ENCODE data around the gene ENO1. TPM values are rescaled to one million over a fixed set of nuclear protein-coding genes. Genes with fewer than 3 reads are reported as not detected.

Gene ENO1
- 2,833 to 3,042 TPM (median 2,858 TPM) in 5 replicates for total RNA-seq (2022; extraction: Qiagen RNA extraction)

GRCh38 chr1:8878448-8878697 is at the start of gene ENO1:
Gene ENO1, minus strand, starts transcription at chr1:8878686. Its CDS starts 3,778 bp downstream, at chr1:8874908.

GRCh38 chr1:8817412-8818324 is 60.8 kb downstream of the ENO1 start, which contains the start of gene RERE:
Gene RERE, minus strand, starts transcription at chr1:8817640.

Other genes with a start within 250 kb of the ENO1 start
- 18.4 to 22.3 TPM (median 21.6 TPM) in 5 replicates for gene RERE, start 61.0 kb downstream of the ENO1 start, total RNA-seq (2022; extraction: Qiagen RNA extraction)
- not detected in 5 replicates for gene CA6, start 67.2 kb upstream of the ENO1 start, total RNA-seq (2022; extraction: Qiagen RNA extraction)
- gene SLC2A7, start 147.7 kb upstream of the ENO1 start, total RNA-seq (2022; extraction: Qiagen RNA extraction), result not detected in 5 replicates
- gene SLC2A5, start 190.9 kb upstream of the ENO1 start, total RNA-seq (2022; extraction: Qiagen RNA extraction), result 0.04 to 0.25 TPM (median 0.17 TPM) in 5 replicates

Data from A549 treated with CORT108297 at 1 μM for 4 hours (cell line).